SKM-1 treated with dmso at 0.1 percent for 144 hours (cell line): Measurements from ENCODE around the gene ZNF213.

Experiments
- DNase-seq: peaks from one replicate; lab custom pipeline; 2025; ENCODE audit not compliant: unreplicated experiment; lab: John Stamatoyannopoulos, UW

ZNF213 gene

GRCh38 chr16:3188925-3189825, 54.3 kb downstream of the ZNF213 start:
- DNase-seq, result peak; percentile 39

- no peak for DNase-seq
Observed at GRCh38 chr16:3189869-3190268, 55.0 kb downstream of the ZNF213 start.

- no peak for DNase-seq
Observed at GRCh38 chr16:3190949-3191353, 56.1 kb downstream of the ZNF213 start.
